ENCODE measurements around the gene CTSZ. TPM values are rescaled to one million over a fixed set of nuclear protein-coding genes. Genes with fewer than 3 reads are reported as not detected.

The CTSZ gene
- total RNA-seq, 1 donor from 2014 or later, result 34.2 TPM

DNA sequence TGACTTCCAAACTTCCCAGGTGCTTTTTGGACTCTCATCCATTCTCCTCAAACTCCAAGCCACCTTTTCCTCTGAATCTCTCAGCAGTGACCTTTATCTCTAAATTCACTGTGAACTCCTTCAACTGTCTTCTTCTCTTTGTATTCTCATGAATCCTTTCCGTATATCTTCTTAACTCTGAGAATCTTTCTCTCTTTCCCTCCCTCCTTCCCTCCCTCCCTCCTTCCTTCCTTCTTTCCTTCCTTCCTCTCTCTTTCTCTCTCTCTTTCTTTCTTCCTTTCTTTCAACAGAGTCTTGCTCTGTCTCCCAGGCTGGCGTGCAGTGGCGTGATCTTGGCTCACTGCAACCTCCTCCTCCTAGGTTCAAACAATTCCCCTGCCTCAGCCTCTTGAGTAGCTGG, 39.8 kb upstream of the CTSZ start:
- H3K27me3 ChIP-seq, result peaks cover 17% of the 10 kb centered on the region
- Mint-ChIP-seq H3K4me1 (peaks cover 7% of the 10 kb centered on the region), H3K27me3 (ENCODE audit: insufficient read depth, low read depth) (peaks cover 3% of the 10 kb centered on the region), H3K9me3 (no peaks in the 10 kb centered on the region), H3K36me3 (no peaks in the 10 kb centered on the region), H3K4me3 (no peak overlapping the region), H3K27ac (no peak overlapping the region)
- no peaks in the 10 kb centered on the region for H3K36me3 ChIP-seq
- H3K9ac ChIP-seq, result no peak overlapping the region
- H3K79me2 ChIP-seq (ENCODE audit: low read depth), result peaks cover 7% of the 10 kb centered on the region
- TF ChIP-seq CTCF (IDR thresholded peaks at IDR 0.05) (no peak), EZH2 (IDR thresholded peaks at IDR 0.05) (no peak), EZH2phosphoT487 (IDR thresholded peaks at IDR 0.05) (no peak)
- H3K9me3 ChIP-seq (ENCODE audit: low read depth), result no peaks in the 10 kb centered on the region
- peaks cover 4% of the 10 kb centered on the region for H3K4me1 ChIP-seq
- DNase-seq (ENCODE audit: low spot score), result no peak
- H3K4me2 ChIP-seq, result no peak overlapping the region
- H2AFZ ChIP-seq (replicated peaks), result no peak overlapping the region
- no peak overlapping the region for H3K27ac ChIP-seq
- H3F3A ChIP-seq (ENCODE audit: low read depth), result no peaks in the 10 kb centered on the region
- no peak overlapping the region for H3K4me3 ChIP-seq
- H4K20me1 ChIP-seq (ENCODE audit: low read depth), result no peaks in the 10 kb centered on the region

- Histone ChIP-seq H4K20me1 (ENCODE audit: low read depth) (peaks cover 5% of the 10 kb centered on the region), H3K9me3 (ENCODE audit: low read depth) (no peaks in the 10 kb centered on the region), H3K9ac (no peak overlapping the region), H3K79me2 (ENCODE audit: low read depth) (peaks cover 28% of the 10 kb centered on the region), H3K27ac (no peak overlapping the region), H3K27me3 (peaks cover 4% of the 10 kb centered on the region), H3K36me3 (no peaks in the 10 kb centered on the region), H3K4me3 (no peak overlapping the region), H3K4me1 (peaks cover 11% of the 10 kb centered on the region), H3K4me2 (no peak overlapping the region), H2AFZ (replicated peaks) (no peak overlapping the region), H3F3A (ENCODE audit: low read depth) (no peaks in the 10 kb centered on the region)
- Mint-ChIP-seq H3K27me3 (ENCODE audit: insufficient read depth, low read depth) (peaks cover 3% of the 10 kb centered on the region), H3K4me1 (peaks cover 17% of the 10 kb centered on the region), H3K36me3 (peaks cover 4% of the 10 kb centered on the region), H3K9me3 (no peaks in the 10 kb centered on the region), H3K27ac (no peak overlapping the region), H3K4me3 (no peak overlapping the region)
- DNase-seq (ENCODE audit: low spot score), result no peak
- TF ChIP-seq CTCF (IDR thresholded peaks at IDR 0.05), result no peak
- no peak for TF ChIP-seq EZH2 (IDR thresholded peaks at IDR 0.05)
- no peak for TF ChIP-seq EZH2phosphoT487 (IDR thresholded peaks at IDR 0.05)
Measured at GRCh38 chr20:59044796-59045195, 37.7 kb upstream of the CTSZ start.

- H3K36me3 Mint-ChIP-seq, result peaks cover 4% of the 10 kb centered on the region
- H3K27me3 Mint-ChIP-seq (ENCODE audit: insufficient read depth, low read depth), result peaks cover 3% of the 10 kb centered on the region
- no peaks in the 10 kb centered on the region for H3K9me3 Mint-ChIP-seq
- peaks cover 33% of the 10 kb centered on the region for H3K79me2 ChIP-seq (ENCODE audit: low read depth)
- H4K20me1 ChIP-seq (ENCODE audit: low read depth), result peaks cover 5% of the 10 kb centered on the region
- TF ChIP-seq EZH2 (IDR thresholded peaks at IDR 0.05), result no peak
- TF ChIP-seq CTCF (IDR thresholded peaks at IDR 0.05), result no peak
- no peak for TF ChIP-seq EZH2phosphoT487 (IDR thresholded peaks at IDR 0.05)
- DNase-seq (ENCODE audit: low spot score), result no peak
- H3K4me2 ChIP-seq, result no peak overlapping the region
- no peaks in the 10 kb centered on the region for H3K9me3 ChIP-seq (ENCODE audit: low read depth)
- H3K4me1 Mint-ChIP-seq, result peaks cover 17% of the 10 kb centered on the region
- H3K9ac ChIP-seq, result no peak overlapping the region
- H2AFZ ChIP-seq (replicated peaks), result no peak overlapping the region
- H3K27ac ChIP-seq, result no peak overlapping the region
- H3F3A ChIP-seq (ENCODE audit: low read depth), result no peaks in the 10 kb centered on the region
- no peak overlapping the region for H3K4me3 ChIP-seq
- no peak overlapping the region for H3K27ac Mint-ChIP-seq
- H3K27me3 ChIP-seq, result peaks cover 4% of the 10 kb centered on the region
- no peaks in the 10 kb centered on the region for H3K36me3 ChIP-seq
- peaks cover 11% of the 10 kb centered on the region for H3K4me1 ChIP-seq
- H3K4me3 Mint-ChIP-seq, result no peak overlapping the region
Measured at GRCh38 chr20:59044295-59044694, 37.2 kb upstream of the CTSZ start.
